Upper lobe of left lung (tissue), 4 donors: ENCODE measurements around the gene SH2D4B.

Source experiments
- CTCF ChIP-seq, 6 experiments: fragments of 450-650 bp in 4 of 6; fragments of 200-600 bp in 2 of 6; sonication (generic) in 2 of 6; IDR thresholded peaks; one replicate each; pipeline ENCODE4 v1.5.1; 2016 to 2019; ENCODE audit warnings: antibody characterized with exemption in 6 of 6
- EP300 ChIP-seq, 4 donors: sonication (generic); formaldehyde crosslinking; IDR thresholded peaks; one replicate each; pipeline ENCODE4 v1.5.1; 2017; ENCODE audit warnings: antibody characterized with exemption in 4 of 4, control low read depth in 2 of 4
- POLR2A ChIP-seq, 4 donors: fragments of 450-650 bp; IDR thresholded peaks; one replicate each; pipeline ENCODE4 v1.5.1; 2016 to 2017; ENCODE audit warnings: antibody characterized with exemption in 4 of 4, mild to moderate bottlenecking in 2 of 4
- POLR2AphosphoS5 ChIP-seq, 2 donors: sonication (generic); formaldehyde crosslinking; IDR thresholded peaks; one replicate each; pipeline ENCODE4 v1.5.1; 2017; ENCODE audit warnings: antibody characterized with exemption in 2 of 2

GRCh38 chr10:80646366-80646765 lies 108.7 kb downstream of the SH2D4B start:
- TF ChIP-seq CTCF (IDR thresholded peaks at IDR 0.05) (no peak), POLR2AphosphoS5 (IDR thresholded peaks at IDR 0.05) (no peak), POLR2A (IDR thresholded peaks at IDR 0.05) (no peak), EP300 (IDR thresholded peaks at IDR 0.05) (no peak)
